ENCODE results near the gene TMEM200C.

- TF ChIP-seq POLR2A (IDR thresholded peaks at IDR 0.05; ENCODE audit: low read length) (no peak), GATA1 (IDR thresholded peaks at IDR 0.05; ENCODE audit: low read depth, low read length) (no peak)
Observed at GRCh38 chr18:5895876-5896740, 786 bp upstream of the TMEM200C start.
